Neuron (in vitro differentiated cells): Measurements from ENCODE around the gene RNF217.
"Not testable (repeated sequence)": the region's sequence is repeated elsewhere in the genome, so short reads cannot be mapped to it uniquely, and the experiment has no call there.

Source experiments
- H2AFZ ChIP-seq: one replicate; pipeline ENCODE4 v1.6.1; 2013; ENCODE audit warnings: low read depth, mild to moderate bottlenecking, inconsistent platforms, low read length, moderate library complexity
- H3K27me3 ChIP-seq: one replicate; pipeline ENCODE4 v1.6.1; 2013; ENCODE audit warnings: low read length; ENCODE audit not compliant: insufficient read depth
- H3K36me3 ChIP-seq: one replicate; pipeline ENCODE4 v1.6.1; 2013; ENCODE audit warnings: low read length; ENCODE audit not compliant: insufficient read depth
- H3K4me1 ChIP-seq: one replicate; pipeline ENCODE4 v1.6.1; 2013; ENCODE audit warnings: low read length; ENCODE audit not compliant: insufficient read depth
- H3K4me3 ChIP-seq: 2 replicates; pipeline ENCODE4 v1.5.1; 2013; ENCODE audit warnings: mild to moderate bottlenecking, low read length, moderate library complexity
- H3K9me3 ChIP-seq: one replicate; pipeline ENCODE4 v1.6.1; 2013; ENCODE audit warnings: low read length

Gene RNF217

DNA sequence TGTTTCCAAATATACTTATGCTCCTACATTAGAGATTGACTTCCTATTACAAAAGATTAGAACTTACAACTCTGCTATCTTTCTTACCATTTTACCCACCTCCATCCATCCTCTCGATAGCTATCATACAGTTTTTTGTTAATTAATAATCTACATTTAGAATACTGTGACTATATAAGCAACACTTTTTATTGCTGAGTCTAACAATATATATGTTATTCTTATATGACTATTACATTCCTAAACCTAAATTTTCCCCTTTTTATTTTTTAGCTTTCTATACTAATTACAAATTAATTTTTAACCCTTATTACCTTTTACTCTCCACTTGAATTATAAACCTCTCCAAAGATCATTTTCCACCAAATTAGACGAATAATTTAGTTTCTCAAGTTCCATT lies 57.0 kb downstream of the RNF217 start:
- Histone ChIP-seq H3K4me3 (no peak overlapping the region), H3K36me3 (no peaks in the 10 kb centered on the region), H3K4me1 (no peaks in the 10 kb centered on the region), H3K9me3 (no peaks in the 10 kb centered on the region), H2AFZ (no peak overlapping the region), H3K27me3 (no peaks in the 10 kb centered on the region)

- H3K4me3 ChIP-seq: no peak overlapping the region
- no peaks in the 10 kb centered on the region for H3K27me3 ChIP-seq
Measured at GRCh38 chr6:125019918-125020317, 57.7 kb downstream of the RNF217 start.

DNA sequence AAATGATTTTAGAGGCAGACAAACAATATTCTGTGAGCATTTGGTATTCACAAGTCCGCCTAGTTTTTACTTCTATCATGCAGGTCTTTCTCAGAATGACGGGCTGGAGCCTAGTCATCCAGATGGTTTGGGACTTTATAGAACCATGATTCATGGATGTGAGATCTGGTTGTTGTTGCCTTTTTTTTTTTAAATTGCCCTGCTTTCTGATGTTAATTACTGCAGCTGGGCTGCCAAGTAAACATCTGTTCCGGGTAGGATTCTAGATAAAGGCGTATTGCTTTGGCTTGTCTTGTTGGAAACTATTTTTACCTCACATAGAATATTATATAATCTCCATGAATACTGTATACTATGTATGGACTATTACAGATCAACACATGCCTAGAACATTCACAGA lies 58.1 kb downstream of the RNF217 start:
- Histone ChIP-seq H3K36me3 (no peaks in the 10 kb centered on the region), H3K4me1 (no peaks in the 10 kb centered on the region), H2AFZ (no peak overlapping the region), H3K9me3 (no peaks in the 10 kb centered on the region), H3K4me3 (no peak overlapping the region), H3K27me3 (no peaks in the 10 kb centered on the region)

More at GRCh38 chr6:125019918-125020317, 57.7 kb downstream of the RNF217 start:
- no peaks in the 10 kb centered on the region for H3K36me3 ChIP-seq
- H3K4me1 ChIP-seq: no peaks in the 10 kb centered on the region
- no peaks in the 10 kb centered on the region for H3K9me3 ChIP-seq
- no peak overlapping the region for H2AFZ ChIP-seq

DNA sequence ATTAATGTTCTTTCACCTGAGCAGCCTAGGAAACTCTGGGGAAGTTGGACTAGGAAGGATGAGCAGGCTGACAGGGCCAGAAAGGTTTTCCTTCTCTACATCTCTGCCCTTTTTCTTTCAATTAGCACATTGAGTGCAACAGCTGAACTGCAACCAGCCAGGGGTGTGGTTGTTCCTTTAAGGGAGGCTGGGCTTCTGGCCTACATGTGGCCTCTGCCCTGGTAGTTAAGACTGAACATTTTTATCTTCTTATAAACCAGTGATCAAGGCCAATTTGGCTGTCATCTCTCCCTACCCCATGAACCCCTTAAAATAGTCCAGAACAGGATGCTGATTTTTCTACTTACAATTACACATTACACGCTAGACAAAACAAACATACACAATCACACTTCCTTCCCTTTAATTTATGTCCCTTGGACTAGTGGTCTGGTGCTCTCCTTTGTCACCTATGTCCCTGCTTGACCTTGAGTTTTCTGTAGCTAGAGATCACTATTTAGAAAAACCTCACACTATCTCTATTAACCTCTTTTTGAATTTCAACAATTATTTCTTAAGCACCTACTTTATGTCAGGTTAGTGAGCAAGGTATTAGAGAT lies 60.3 kb downstream of the RNF217 start:
- H3K9me3 ChIP-seq: no peaks in the 10 kb centered on the region
- no peak overlapping the region for H2AFZ ChIP-seq
- no peaks in the 10 kb centered on the region for H3K27me3 ChIP-seq
- no peaks in the 10 kb centered on the region for H3K36me3 ChIP-seq
- no peaks in the 10 kb centered on the region for H3K4me1 ChIP-seq
- no peak overlapping the region for H3K4me3 ChIP-seq

- Histone ChIP-seq H3K4me3 (no peak overlapping the region), H3K36me3 (no peaks in the 10 kb centered on the region), H3K27me3 (no peaks in the 10 kb centered on the region), H3K9me3 (no peaks in the 10 kb centered on the region), H2AFZ (no peak overlapping the region), H3K4me1 (no peaks in the 10 kb centered on the region)
Measured at GRCh38 chr6:125025164-125025854, 63.1 kb downstream of the RNF217 start.

DNA sequence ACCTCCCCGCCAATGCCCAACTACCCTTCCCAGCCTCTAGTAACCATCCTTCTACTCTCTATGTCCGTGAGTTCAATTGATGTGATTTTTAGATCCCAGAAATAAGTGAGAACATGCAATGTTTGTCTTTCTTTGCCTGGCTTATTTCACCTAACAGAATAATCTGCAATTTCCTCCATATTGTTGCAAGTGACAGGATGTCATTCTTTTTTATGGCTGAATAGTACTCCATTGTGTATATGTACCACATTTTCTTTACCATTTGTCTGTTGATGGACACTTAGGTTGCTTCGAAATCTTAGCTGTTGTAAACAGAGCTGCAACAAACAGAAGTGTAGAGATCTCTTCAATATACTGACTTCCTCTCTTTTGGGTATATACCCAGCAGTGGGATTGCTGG lies 65.0 kb downstream of the RNF217 start:
- H2AFZ ChIP-seq: no peak overlapping the region

GRCh38 chr6:125030969-125031368 lies 68.7 kb downstream of the RNF217 start:
- H3K4me3 ChIP-seq: no peak overlapping the region
- no peaks in the 10 kb centered on the region for H3K36me3 ChIP-seq
- H3K4me1 ChIP-seq: no peaks in the 10 kb centered on the region
- H2AFZ ChIP-seq: no peak overlapping the region
- no peaks in the 10 kb centered on the region for H3K27me3 ChIP-seq
- peaks cover 7% of the 10 kb centered on the region for H3K9me3 ChIP-seq

More for the DNA sequence above, 65.0 kb downstream of the RNF217 start:
- Histone ChIP-seq H3K4me1 (no peaks in the 10 kb centered on the region), H3K27me3 (no peaks in the 10 kb centered on the region), H3K4me3 (no peak overlapping the region), H3K9me3 (peaks cover 7% of the 10 kb centered on the region), H3K36me3 (no peaks in the 10 kb centered on the region)

- Histone ChIP-seq H2AFZ (no peak overlapping the region), H3K27me3 (no peaks in the 10 kb centered on the region), H3K4me1 (no peaks in the 10 kb centered on the region), H3K36me3 (no peaks in the 10 kb centered on the region), H3K9me3 (peaks cover 7% of the 10 kb centered on the region), H3K4me3 (no peak overlapping the region)
Measured at GRCh38 chr6:125031385-125031784, 69.1 kb downstream of the RNF217 start.

DNA sequence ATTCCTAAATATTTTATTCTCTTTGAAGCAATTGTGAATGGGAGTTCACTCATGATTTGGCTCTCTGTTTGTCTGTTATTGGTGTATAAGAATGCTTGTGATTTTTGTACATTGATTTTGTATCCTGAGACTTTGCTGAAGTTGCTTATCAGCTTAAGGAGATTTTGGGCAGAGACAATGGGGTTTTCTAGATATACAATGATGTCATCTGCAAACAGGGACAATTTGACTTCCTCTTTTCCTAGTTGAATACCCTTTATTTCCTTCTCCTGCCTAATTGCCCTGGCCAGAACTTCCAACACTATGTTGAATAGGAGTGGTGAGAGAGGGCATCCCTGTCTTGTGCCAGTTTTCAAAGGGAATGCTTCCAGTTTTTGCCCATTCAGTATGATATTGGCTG lies 72.7 kb downstream of the RNF217 start:
- not testable (repeated sequence) for H3K27me3 ChIP-seq, H2AFZ ChIP-seq, H3K4me3 ChIP-seq, H3K4me1 ChIP-seq, H3K9me3 ChIP-seq, H3K36me3 ChIP-seq

GRCh38 chr6:125036486-125036885 lies 74.2 kb downstream of the RNF217 start:
- H3K4me3 ChIP-seq, H2AFZ ChIP-seq, H3K9me3 ChIP-seq, H3K36me3 ChIP-seq, H3K27me3 ChIP-seq, H3K4me1 ChIP-seq: not testable (repeated sequence)

DNA sequence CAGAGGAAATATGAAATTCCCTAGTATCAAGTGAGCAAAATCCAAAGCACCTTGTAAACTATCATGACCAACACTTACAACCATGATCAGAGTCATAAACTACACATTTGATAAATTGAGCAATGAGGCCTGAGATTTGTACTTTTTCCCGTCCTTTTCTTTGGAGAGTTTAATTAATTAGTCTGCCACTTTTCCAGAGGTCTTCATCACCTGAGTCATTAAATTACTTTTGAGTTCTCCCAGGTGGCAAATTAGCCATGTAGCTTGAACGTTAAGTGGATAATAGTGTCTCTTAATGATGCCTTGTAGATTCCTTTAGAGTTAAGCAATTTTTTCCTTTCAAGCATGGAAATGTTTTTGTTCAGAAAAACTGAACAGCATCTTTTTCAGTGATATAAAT lies 75.6 kb downstream of the RNF217 start:
- Histone ChIP-seq H3K36me3 (no peaks in the 10 kb centered on the region), H3K27me3 (no peaks in the 10 kb centered on the region), H3K4me3 (no peak overlapping the region), H3K9me3 (no peaks in the 10 kb centered on the region), H3K4me1 (no peaks in the 10 kb centered on the region), H2AFZ (no peak overlapping the region)

DNA sequence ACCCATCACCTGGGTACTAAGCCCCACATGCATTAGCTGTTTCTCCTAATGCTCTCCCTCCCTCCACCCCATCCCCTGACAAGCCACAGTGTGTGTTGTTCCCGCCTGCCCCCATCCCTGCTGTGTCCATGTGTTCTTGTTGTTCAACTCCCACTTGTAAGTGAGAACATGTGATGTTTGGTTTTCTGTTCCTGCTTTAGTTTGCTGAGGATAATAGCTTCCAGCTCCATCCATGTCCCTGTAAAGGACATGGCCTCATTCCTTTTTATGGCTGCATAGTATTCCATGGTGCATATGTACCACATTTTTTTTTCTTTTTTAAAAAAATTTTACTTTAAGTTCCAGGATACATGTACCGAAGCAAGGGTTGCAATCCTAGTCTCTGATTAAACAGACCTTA lies 76.7 kb downstream of the RNF217 start:
- Histone ChIP-seq H3K36me3 (no peaks in the 10 kb centered on the region), H2AFZ (no peak overlapping the region), H3K9me3 (no peaks in the 10 kb centered on the region), H3K4me3 (no peak overlapping the region), H3K27me3 (no peaks in the 10 kb centered on the region), H3K4me1 (peaks cover 2% of the 10 kb centered on the region)

DNA sequence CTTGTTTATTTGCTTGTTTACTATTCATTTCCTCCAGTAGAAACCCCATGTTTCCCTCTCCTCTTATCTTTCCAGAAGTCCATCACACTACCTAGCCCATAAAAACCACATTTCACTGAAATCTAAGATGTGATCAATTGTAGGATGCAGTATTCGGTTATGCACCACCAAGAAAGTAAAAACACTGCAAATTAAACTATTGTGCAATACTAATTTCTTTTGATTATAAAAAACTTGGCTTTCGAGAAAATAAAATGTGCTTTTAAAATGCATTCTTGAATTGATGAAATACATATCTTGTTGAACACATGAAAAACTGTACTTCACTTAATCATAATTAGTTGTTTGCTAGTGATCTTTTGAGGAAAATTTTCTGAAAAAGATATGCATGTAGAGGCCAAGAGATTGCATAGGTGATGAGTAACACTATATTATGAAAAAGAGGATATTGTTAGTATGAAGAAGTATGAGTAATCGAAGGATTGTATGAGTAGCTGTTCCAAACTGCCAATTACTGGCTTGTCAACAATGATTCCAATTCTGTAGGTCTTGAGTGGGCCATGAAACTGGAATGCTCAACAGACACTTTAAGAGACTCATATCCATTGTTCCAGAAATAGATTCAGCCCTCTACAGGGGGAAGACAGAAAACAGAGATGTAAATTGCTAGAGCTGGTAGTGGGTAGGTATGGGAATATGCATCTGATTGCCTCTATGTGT lies 79.7 kb downstream of the RNF217 start:
- H3K27me3 ChIP-seq: no peaks in the 10 kb centered on the region
- H3K36me3 ChIP-seq: no peaks in the 10 kb centered on the region
- H2AFZ ChIP-seq: no peak overlapping the region
- H3K9me3 ChIP-seq: no peaks in the 10 kb centered on the region
- H3K4me3 ChIP-seq: no peak overlapping the region
- H3K4me1 ChIP-seq: peaks cover 7% of the 10 kb centered on the region
